ENCODE data around the gene PSEN2. TPM values are rescaled to one million over a fixed set of nuclear protein-coding genes. Genes with fewer than 3 reads are reported as not detected.

Gene PSEN2
- total RNA-seq, 2 donors from 2014 or later: 16.6 to 18.1 TPM

DNA sequence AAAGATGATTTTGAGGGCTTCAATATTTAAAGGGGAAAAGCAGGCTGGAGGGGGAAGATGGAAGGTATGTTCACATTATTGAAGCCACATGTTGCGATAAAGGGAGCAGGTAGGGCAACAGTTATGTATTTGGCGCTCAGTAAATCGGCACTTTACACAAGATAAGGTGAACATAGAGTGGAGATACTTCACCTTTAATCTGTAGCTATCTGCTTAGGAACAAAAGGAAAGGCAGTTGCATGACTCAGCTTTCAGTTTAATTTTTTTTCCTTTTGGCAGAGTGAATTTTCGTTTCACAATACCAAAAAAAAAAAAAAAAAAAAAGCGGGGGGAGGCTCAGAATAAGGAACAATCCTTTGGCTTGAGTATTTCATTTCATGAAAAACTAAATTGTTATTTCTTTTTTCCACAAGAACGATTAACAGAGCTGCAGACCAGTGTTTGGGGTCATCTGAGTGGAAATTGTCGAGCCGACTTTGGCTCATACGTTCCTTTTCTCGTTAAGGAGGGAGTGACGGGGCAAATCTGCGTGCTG, 68.6 kb downstream of the PSEN2 start:
- DNase-seq: no peak

DNA sequence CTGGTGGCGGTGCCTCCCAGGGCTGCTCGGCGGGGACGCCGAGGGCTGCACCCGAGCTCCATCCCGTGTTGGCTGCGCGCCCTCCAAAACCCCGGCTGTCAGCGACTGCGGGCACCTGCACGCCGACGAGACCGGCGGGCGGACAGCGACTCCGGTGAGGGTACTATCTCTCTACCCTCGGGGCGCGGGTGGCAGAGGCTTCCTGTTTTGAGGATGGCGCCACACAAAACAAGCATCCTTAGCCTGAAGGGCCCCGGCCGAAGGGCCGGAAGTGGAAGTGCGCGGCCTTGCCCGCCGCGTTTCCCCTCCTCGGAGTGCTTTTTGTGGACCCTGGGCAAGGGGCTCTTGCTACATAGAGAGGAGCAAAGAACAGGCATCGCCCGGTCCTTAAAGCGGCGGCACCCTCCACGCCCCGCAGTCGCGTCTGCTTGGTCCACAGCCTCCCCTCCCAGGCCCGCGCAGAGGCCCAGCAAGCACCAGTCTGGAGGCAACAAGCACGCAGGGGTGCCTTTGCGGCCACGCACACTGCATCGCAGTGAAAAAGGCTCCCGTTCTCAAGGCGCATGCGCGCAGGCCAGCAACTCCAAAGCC, 69.1 kb downstream of the PSEN2 start:
- no peaks in the 10 kb centered on the region for H3K27me3 ChIP-seq
- no peaks in the 10 kb centered on the region for H3K36me3 ChIP-seq
- TF ChIP-seq, protein P1, sequence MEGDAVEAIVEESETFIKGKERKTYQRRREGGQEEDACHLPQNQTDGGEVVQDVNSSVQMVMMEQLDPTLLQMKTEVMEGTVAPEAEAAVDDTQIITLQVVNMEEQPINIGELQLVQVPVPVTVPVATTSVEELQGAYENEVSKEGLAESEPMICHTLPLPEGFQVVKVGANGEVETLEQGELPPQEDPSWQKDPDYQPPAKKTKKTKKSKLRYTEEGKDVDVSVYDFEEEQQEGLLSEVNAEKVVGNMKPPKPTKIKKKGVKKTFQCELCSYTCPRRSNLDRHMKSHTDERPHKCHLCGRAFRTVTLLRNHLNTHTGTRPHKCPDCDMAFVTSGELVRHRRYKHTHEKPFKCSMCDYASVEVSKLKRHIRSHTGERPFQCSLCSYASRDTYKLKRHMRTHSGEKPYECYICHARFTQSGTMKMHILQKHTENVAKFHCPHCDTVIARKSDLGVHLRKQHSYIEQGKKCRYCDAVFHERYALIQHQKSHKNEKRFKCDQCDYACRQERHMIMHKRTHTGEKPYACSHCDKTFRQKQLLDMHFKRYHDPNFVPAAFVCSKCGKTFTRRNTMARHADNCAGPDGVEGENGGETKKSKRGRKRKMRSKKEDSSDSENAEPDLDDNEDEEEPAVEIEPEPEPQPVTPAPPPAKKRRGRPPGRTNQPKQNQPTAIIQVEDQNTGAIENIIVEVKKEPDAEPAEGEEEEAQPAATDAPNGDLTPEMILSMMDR (IDR thresholded peaks at IDR 0.05): no peak
- no peaks in the 10 kb centered on the region for H3K9me3 ChIP-seq
- H3K9ac ChIP-seq (ENCODE audit: low read depth in 2 of 2, low read length in 2 of 2): peak overlapping the region; percentile 95 to 97
- H3K4me1 ChIP-seq: peaks cover 21% of the 10 kb centered on the region
- H3K4me3 ChIP-seq: peak overlapping the region; percentile 90
- intact Hi-C loops (cut with DNase I): no loop called here
- DNase-seq: peak; percentile 68
- peak overlapping the region; percentile 98 for H3K27ac ChIP-seq

More for the DNA sequence above, 68.6 kb downstream of the PSEN2 start:
- Histone ChIP-seq H3K9ac (ENCODE audit: low read depth in 2 of 2, low read length in 2 of 2) (peak overlapping the region; percentile 95 to 97), H3K4me1 (peaks cover 19% of the 10 kb centered on the region), H3K27ac (peak overlapping the region; percentile 98), H3K9me3 (no peaks in the 10 kb centered on the region), H3K4me3 (peak overlapping the region; percentile 90), H3K27me3 (no peaks in the 10 kb centered on the region), H3K36me3 (no peaks in the 10 kb centered on the region)
- TF ChIP-seq, protein P1 (IDR thresholded peaks at IDR 0.05): no peak
- intact Hi-C loops (cut with DNase I): no loop called here

DNA sequence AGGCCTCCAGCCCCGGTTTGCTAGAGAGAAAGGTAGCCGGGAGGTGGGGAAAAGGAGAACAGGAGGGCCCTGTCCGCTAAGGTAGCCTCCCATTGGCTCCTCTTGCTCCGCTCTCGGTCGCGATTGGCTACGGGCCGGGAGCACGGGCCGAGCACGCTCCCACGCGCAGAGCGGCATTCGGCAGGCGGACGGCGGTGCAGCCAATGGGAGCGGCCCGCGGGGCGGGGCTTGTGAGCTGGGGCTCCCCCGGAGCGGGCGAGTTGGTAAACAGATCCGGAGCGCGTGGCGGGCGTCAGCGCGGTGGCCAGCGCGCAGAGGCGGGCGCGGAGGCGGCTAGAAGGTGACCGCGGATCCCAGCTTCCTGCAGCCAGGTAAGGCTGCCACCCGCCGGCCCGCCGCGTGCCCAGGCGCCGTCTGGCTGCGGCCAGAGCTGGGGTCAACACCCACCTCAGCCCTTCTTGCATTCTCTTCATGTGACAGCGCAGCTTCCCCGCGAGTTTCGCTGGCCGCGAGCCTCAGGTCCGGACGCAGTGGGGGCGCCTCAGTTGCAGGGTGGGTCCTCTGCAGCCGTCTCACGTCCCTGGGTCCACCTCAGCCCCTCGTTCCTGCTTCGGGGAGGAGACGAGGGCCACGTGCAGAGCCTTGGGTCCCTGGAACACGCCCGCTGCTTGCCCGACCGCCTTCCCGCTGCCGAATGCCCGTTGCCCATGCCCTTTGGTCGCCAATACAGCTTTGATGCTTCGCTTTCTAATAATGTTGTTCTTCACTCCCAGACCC, 69.8 kb downstream of the PSEN2 start, which contains the start of gene COQ8A:
TSS of gene COQ8A (plus strand) at position 266 of the 777 bp plus-strand sequence. CDS start 21,092 bp downstream, outside the sequence.
- DNase-seq: peak; percentile 99
- Histone ChIP-seq H3K9me3 (no peaks in the 10 kb centered on the region), H3K4me3 (peak within 1 kb of the TSS; percentile 90), H3K27me3 (no peaks in the 10 kb centered on the region), H3K4me1 (peaks cover 21% of the 10 kb centered on the region), H3K9ac (ENCODE audit: low read depth in 2 of 2, low read length in 2 of 2) (peak within 1 kb of the TSS; percentile 95 to 97), H3K27ac (peak within 1 kb of the TSS; percentile 98), H3K36me3 (no peaks in the 10 kb centered on the region)
- intact Hi-C loops (cut with DNase I): no loop called here
- TF ChIP-seq, protein P1 (IDR thresholded peaks at IDR 0.05): no peak

- no peaks in the 10 kb centered on the region for H3K9me3 ChIP-seq
- H3K4me1 ChIP-seq: peaks cover 23% of the 10 kb centered on the region
- no peaks in the 10 kb centered on the region for H3K27me3 ChIP-seq
- intact Hi-C loops (cut with DNase I): no loop called here
- peak overlapping the region; percentile 90 for H3K4me3 ChIP-seq
- peak overlapping the region; percentile 70 to 95 for H3K9ac ChIP-seq (ENCODE audit: low read depth in 2 of 2, low read length in 2 of 2)
- no peak for DNase-seq
- no peaks in the 10 kb centered on the region for H3K36me3 ChIP-seq
- TF ChIP-seq, protein P1 (IDR thresholded peaks at IDR 0.05): no peak
- peak overlapping the region; percentile 98 for H3K27ac ChIP-seq
Measured at GRCh38 chr1:226940806-226941067, 70.3 kb downstream of the PSEN2 start.

- H3K4me3 ChIP-seq: no peak overlapping the region
- intact Hi-C loops (cut with DNase I): no loop called here
- no peaks in the 10 kb centered on the region for H3K27me3 ChIP-seq
- no peaks in the 10 kb centered on the region for H3K9me3 ChIP-seq
- no peak overlapping the region for H3K27ac ChIP-seq
- no peak overlapping the region for H3K9ac ChIP-seq (ENCODE audit: low read depth in 2 of 2, low read length in 2 of 2)
- TF ChIP-seq, protein P1 (IDR thresholded peaks at IDR 0.05): no peak
- H3K36me3 ChIP-seq: no peaks in the 10 kb centered on the region
- H3K4me1 ChIP-seq: peaks cover 38% of the 10 kb centered on the region
- no peak for DNase-seq
Measured at GRCh38 chr1:226942392-226942791, 72.0 kb downstream of the PSEN2 start.
